Prostate gland (tissue), 2 donors: Measurements from ENCODE around the gene COL1A1. TPM values are rescaled to one million over a fixed set of nuclear protein-coding genes. Genes with fewer than 3 reads are reported as not detected.

ENCODE experiments used
- DNase-seq: peaks from one replicate; pipeline ENCODE4 v3.0.0-alpha.2; 2019; ENCODE audit warnings: low spot score
- H3K27ac ChIP-seq, 2 donors: fragments of 200-600 bp; sonication (generic); 2 replicates each; pipeline ENCODE4 v1.5.1; 2017 to 2019
- H3K27me3 ChIP-seq: fragments of 200-600 bp; sonication (generic); replicated peaks from 2 replicates; pipeline ENCODE4 v1.5.1; 2019; ENCODE audit not compliant: insufficient read depth
- H3K36me3 ChIP-seq, 2 donors: fragments of 200-600 bp; sonication (generic); 1 replicate in 1 of 2; 2 replicates in 1 of 2; pipeline versions ENCODE4 v1.5.1 to v1.8.1; 2017 to 2019
- H3K4me1 ChIP-seq: fragments of 200-600 bp; sonication (generic); replicated peaks from 2 replicates; pipeline ENCODE4 v1.5.1; 2019
- H3K4me3 ChIP-seq, 2 donors: fragments of 200-600 bp; sonication (generic); 2 replicates each; pipeline ENCODE4 v1.5.1; 2017 to 2019
- H3K9me3 ChIP-seq: fragments of 200-600 bp; sonication (generic); 2 replicates; pipeline ENCODE4 v1.5.1; 2017
- POLR2A ChIP-seq: fragments of 450-650 bp; IDR thresholded peaks from one replicate; pipeline ENCODE4 v1.6.1; 2016; ENCODE audit warnings: antibody characterized with exemption, mild to moderate bottlenecking
- POLR2AphosphoS5 ChIP-seq: sonication (generic); formaldehyde crosslinking; IDR thresholded peaks from one replicate; pipeline ENCODE4 v1.6.1; 2017; ENCODE audit warnings: antibody characterized with exemption
- WGBS: methylation state at CpG from one replicate; pipeline ENCODE4 v1.1.5; 2018; 5-methylcytosine and 5-hydroxymethylcytosine counted together
- intact Hi-C: fragments of 100-400 bp; cut with DNase I; formaldehyde crosslinking; loops from one replicate; pipeline ENCODE4 v1.14.2; 2022
- total RNA-seq, 2 donors: library from RNA; depleted of rRNA; stranded (reverse); fragments of >200 nt; gene quantifications; one replicate each; pipeline ENCODE4 v1.1.0, GENCODE V29; 2016
- TF ChIP-seq, protein P1 (sequence below), 4 experiments: fragments of 200-600 bp in 2 of 4; fragments of 450-650 bp in 2 of 4; sonication (generic) in 2 of 4; IDR thresholded peaks; 1 replicate in 3 of 4; 2 replicates in 1 of 4; pipeline ENCODE4 v1.5.1; 2016 to 2019; ENCODE audit warnings: antibody characterized with exemption in 4 of 4, mild to moderate bottlenecking in 2 of 4, moderate library complexity in 2 of 4

The COL1A1 gene
- total RNA-seq, 2 donors from 2014 or later = 21.5 to 81.0 TPM

DNA sequence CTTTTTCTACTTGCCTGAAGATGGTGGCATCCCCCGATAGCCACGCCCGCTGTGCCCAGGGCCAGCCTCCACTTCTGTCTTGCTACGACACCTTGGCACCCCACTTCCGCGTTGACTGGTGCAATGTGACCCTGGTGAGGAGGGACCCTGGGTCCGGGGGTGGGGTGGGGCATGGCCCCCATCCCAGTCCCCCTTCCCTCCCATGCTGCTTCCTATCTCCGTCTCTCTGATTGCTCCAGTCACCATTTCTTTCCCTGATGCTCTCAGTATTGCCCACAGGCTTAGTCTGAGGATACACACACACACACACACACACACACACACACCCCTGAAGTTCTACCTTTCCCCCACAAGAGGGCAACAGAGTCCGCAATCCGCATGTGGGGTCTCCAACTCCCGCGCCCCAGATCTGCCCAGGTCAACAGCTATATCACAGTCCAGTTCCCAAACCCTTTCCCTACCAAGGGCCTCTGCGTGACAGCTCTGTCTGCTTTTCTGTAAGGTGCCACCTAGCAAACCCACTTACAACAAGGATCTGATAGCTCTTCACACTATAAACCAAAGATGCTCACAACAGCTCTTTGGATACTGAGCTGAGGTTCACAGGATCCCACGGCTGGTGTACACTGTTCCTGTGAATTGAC, 32.2 kb downstream of the COL1A1 start:
- DNase-seq = no peak

DNA sequence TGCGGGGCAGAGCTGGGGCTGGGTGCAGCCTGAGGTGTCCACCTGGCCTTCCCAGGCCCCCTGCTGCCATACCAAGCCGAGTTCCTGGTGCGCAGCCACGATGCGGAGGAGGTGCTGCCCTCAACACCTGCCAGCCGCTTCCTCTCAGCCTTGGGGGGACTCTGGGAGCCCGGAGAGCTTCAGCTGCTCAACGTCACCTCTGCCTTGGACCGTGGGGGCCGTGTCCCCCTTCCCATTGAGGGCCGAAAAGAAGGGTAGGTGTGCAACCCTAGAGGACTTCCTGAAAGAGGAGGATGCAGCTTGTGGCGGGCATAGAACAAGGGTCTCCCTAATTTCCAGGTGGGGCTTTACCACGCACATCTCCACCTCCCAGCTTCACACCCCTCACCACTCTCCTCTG, 33.1 kb downstream of the COL1A1 start:
- intact Hi-C loops = no loop called here

More for the DNA sequence above, 32.2 kb downstream of the COL1A1 start:
- 40% methylated on average over 14 of the region's 14 CpGs for WGBS
- Histone ChIP-seq H3K27me3 (no peaks in the 10 kb centered on the region), H3K36me3 (no peaks in the 10 kb centered on the region), H3K4me1 (no peaks in the 10 kb centered on the region), H3K27ac (no peak overlapping the region), H3K9me3 (no peaks in the 10 kb centered on the region), H3K4me3 (no peak overlapping the region)
- TF ChIP-seq, protein P1, sequence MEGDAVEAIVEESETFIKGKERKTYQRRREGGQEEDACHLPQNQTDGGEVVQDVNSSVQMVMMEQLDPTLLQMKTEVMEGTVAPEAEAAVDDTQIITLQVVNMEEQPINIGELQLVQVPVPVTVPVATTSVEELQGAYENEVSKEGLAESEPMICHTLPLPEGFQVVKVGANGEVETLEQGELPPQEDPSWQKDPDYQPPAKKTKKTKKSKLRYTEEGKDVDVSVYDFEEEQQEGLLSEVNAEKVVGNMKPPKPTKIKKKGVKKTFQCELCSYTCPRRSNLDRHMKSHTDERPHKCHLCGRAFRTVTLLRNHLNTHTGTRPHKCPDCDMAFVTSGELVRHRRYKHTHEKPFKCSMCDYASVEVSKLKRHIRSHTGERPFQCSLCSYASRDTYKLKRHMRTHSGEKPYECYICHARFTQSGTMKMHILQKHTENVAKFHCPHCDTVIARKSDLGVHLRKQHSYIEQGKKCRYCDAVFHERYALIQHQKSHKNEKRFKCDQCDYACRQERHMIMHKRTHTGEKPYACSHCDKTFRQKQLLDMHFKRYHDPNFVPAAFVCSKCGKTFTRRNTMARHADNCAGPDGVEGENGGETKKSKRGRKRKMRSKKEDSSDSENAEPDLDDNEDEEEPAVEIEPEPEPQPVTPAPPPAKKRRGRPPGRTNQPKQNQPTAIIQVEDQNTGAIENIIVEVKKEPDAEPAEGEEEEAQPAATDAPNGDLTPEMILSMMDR (IDR thresholded peaks at IDR 0.05) = peak; percentile 69 to 95 (median 82)
- TF ChIP-seq POLR2A (no peak), POLR2AphosphoS5 (no peak)
- intact Hi-C loops = no loop called here

DNA sequence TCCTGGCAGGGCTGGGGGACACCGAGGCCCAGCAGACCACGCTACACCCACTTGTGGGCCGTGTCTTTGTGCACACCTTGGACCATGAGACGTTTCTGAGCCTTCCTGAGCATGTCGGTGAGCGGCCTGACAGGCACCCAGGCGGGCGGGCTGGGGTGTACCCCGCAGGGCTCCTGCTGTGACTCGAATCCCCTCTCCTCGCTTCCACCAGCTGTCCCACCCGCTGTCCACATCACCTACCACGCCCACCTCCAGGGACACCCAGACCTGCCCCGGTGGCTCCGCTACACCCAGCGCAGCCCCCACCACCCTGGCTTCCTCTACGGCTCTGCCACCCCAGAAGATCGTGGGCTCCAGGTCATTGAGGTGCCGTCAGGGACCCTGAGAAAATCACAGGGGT, 34.1 kb downstream of the COL1A1 start:
- no peaks in the 10 kb centered on the region for H3K4me1 ChIP-seq
- intact Hi-C loops = loop anchor here (2.0 kb wide), 1 partner anchor 31 kb away; no protein-coding TSS in a partner anchor
- H3K36me3 ChIP-seq = no peaks in the 10 kb centered on the region
- no peak overlapping the region for H3K27ac ChIP-seq
- TF ChIP-seq POLR2A (no peak), POLR2AphosphoS5 (no peak)
- TF ChIP-seq, protein P1 (IDR thresholded peaks at IDR 0.05) = no peak
- no peaks in the 10 kb centered on the region for H3K27me3 ChIP-seq
- 87% methylated on average over 19 of the region's 19 CpGs for WGBS
- no peaks in the 10 kb centered on the region for H3K9me3 ChIP-seq
- no peak for DNase-seq
- no peak overlapping the region for H3K4me3 ChIP-seq

More for the DNA sequence above, 33.1 kb downstream of the COL1A1 start:
- Histone ChIP-seq H3K36me3 (no peaks in the 10 kb centered on the region), H3K27me3 (no peaks in the 10 kb centered on the region), H3K4me3 (no peak overlapping the region), H3K27ac (no peak overlapping the region), H3K4me1 (no peaks in the 10 kb centered on the region), H3K9me3 (no peaks in the 10 kb centered on the region)
- no peak for DNase-seq
- no peak for TF ChIP-seq POLR2A
- TF ChIP-seq, protein P1 (IDR thresholded peaks at IDR 0.05) = no peak
- no peak for TF ChIP-seq POLR2AphosphoS5
- WGBS = 85% methylated on average over 13 of the region's 13 CpGs

DNA sequence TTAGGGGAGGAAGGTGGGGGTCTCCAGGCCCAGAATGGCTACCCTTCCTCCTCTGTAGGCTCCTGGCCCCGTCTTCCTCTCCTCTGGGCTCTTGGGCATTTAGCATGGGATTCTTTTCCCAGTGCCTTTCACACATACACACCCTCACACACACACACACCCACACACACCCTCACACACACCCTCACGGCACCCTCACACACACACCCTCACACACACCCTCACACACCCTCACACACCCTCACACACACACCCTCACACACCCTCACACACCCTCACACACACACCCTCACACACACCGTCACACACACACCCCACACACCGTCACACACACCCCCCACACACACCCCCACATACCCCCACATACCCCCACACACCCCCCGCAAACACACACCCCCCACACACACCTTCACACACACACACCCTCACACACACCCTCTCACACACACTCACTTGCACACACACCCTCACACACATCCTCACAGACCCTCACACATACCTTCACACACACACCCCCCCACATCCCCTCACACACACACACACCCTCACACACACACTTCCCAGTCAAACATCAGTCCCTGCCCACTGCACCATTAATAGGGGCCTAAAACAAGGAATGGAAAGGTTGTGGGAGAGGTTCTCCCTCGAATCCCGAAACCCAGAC, 34.8 kb downstream of the COL1A1 start:
- Histone ChIP-seq H3K27ac (peak overlapping the region; percentile 46 to 57), H3K4me1 (no peaks in the 10 kb centered on the region), H3K36me3 (no peaks in the 10 kb centered on the region), H3K4me3 (peak overlapping the region in 1 of 2 donors; percentile 3), H3K9me3 (no peaks in the 10 kb centered on the region), H3K27me3 (no peaks in the 10 kb centered on the region)
- DNase-seq = no peak
- TF ChIP-seq POLR2AphosphoS5 = no peak
- TF ChIP-seq, protein P1 (IDR thresholded peaks at IDR 0.05) = no peak
- no peak for TF ChIP-seq POLR2A
- 77% methylated on average over 7 of the region's 7 CpGs for WGBS
- intact Hi-C loops = loop anchor here (2.0 kb wide), 1 partner anchor 32 kb away; no protein-coding TSS in a partner anchor
